GM19324 (cell line): ENCODE results near the gene NCOA7.
A peak's percentile ranks its signal among the peaks of the same experiment; 100 is the strongest.

Experiments used
- ATAC-seq: cut with Tn5 transposase; IDR thresholded peaks from one replicate; pipeline ENCODE4 v1.9.1; 2021; ENCODE audit warnings: mild to moderate bottlenecking, moderate library complexity; ENCODE audit not compliant: unreplicated experiment, low FRiP score

NCOA7 gene

GRCh38 chr6:125808591-125808990, 17.8 kb downstream of the NCOA7 start:
- ATAC-seq = no peak

DNA sequence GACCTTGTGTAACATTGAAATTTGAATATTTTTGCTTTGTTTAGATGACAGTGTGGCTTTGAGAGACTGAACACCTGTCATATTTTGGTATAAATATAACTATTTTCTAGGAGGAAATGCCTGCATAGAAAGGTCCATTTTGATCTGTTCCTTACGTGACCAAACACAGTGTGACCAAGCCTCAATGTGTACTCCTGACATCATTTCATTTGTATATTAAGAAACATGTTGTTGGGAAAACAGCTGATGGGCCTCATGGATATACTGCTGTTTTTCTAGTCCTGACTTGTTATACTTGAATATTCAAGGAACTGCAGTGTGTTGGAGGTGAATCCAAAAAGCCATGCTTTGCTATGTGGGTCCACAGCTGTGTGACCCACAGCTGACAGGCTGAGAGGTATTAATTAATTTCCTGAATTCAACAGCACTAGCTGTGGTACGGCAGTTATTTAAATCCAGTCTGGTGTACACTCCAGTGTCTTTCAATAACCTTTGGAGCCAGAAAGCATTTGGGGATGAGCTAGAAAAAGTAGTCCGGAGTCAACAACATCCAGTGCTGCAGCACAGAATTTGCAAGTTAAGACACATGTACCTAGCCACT, 18.9 kb downstream of the NCOA7 start:
- no peak for ATAC-seq

- no peak for ATAC-seq
These were observed 19.7 kb downstream of the NCOA7 start for GRCh38 chr6:125810445-125810844.

- no peak for ATAC-seq
These were observed 20.5 kb downstream of the NCOA7 start for GRCh38 chr6:125811259-125811658.

GRCh38 chr6:125812394-125813292, 21.9 kb downstream of the NCOA7 start:
- ATAC-seq = no peak

- ATAC-seq = no peak
These were observed 23.7 kb downstream of the NCOA7 start for GRCh38 chr6:125814481-125814880.

DNA sequence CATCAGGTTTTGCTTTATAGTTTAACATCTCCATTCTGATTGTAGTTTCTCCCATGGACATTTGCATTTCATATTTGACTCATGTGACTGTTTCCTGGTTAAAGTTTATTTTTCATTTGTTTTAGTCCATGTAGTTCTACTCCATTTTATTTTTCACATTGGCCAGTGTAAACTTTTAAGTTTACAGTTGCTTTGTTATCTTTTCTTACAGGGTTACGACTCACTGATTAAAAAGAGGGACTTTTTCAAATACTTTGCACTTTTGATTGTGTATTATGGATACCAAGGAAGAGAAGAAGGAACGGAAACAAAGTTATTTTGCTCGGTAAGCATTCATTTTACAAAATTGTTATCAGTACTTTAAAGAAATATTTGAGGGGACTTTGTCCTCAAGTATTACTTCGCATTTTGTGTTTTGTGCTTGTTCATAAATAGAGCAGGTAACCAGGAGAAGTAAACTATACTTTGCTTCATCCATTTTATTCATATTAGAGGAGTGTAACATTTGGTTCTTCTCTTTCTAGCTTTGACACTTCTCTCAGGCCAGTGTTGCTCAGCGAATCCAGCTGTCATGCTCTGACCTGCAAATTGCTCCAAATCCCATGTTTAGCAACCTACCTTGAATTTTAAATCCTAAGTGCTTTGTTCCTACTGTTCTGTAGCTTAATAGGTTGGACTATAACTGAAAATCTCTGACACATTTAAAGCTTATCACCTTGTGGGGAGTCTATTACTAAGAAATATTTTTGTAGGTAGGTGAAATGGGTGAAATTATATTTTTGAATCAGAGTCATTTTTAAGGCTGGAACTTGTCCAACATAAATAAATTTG, 24.5 kb downstream of the NCOA7 start:
- no peak for ATAC-seq

- no peak for ATAC-seq
These were observed 26.1 kb downstream of the NCOA7 start for GRCh38 chr6:125816828-125817280.

DNA sequence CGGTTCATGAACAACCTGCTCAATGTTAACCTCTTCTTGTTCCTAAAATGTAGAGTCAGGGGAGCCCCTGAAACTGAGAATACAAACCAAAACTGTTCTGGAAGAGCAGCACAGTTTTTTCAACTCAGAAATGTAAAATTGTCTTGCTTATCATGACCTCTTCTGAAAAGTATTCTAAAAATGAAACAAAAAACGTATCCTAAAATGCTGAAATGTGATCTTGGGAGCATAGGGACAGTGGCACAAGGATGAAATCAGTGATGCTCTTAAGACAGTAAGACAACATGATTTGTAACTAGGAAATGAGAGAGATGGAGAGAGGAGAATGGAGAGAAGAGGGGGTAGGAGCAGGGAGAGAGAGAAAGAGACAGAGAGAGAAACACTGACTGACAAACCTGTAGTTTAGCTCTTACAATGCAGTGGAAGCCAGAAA, 27.5 kb downstream of the NCOA7 start:
- ATAC-seq = peak; percentile 36

DNA sequence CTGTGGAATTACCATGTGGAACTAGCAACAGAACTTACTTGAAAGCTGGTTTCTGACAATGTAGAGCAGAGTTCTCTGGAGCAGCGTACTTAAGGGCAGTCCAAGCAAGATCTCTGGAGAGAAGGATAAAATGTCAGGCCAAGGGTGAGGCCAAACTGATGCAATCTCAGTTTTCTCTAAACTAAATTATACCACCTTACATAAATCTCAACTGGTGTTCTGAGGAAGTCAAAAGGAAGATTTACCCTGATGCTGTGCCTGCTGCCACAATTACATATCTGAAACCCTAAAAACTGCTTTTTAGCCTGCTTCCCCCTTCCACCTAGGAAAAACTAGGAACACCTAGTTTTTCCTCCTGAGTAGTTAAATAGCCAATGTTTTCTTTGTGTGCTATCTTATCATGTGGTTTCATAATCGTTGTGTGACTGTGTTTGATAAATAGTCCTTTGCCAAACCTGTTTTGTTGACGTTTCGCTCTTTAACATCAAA, 28.1 kb downstream of the NCOA7 start:
- peak; percentile 8 for ATAC-seq

- ATAC-seq = no peak
These were observed 29.0 kb downstream of the NCOA7 start for GRCh38 chr6:125819535-125820326.

- no peak for ATAC-seq
These were observed 31.1 kb downstream of the NCOA7 start for GRCh38 chr6:125821825-125822281.

GRCh38 chr6:125823180-125823579, 32.4 kb downstream of the NCOA7 start:
- ATAC-seq = no peak

DNA sequence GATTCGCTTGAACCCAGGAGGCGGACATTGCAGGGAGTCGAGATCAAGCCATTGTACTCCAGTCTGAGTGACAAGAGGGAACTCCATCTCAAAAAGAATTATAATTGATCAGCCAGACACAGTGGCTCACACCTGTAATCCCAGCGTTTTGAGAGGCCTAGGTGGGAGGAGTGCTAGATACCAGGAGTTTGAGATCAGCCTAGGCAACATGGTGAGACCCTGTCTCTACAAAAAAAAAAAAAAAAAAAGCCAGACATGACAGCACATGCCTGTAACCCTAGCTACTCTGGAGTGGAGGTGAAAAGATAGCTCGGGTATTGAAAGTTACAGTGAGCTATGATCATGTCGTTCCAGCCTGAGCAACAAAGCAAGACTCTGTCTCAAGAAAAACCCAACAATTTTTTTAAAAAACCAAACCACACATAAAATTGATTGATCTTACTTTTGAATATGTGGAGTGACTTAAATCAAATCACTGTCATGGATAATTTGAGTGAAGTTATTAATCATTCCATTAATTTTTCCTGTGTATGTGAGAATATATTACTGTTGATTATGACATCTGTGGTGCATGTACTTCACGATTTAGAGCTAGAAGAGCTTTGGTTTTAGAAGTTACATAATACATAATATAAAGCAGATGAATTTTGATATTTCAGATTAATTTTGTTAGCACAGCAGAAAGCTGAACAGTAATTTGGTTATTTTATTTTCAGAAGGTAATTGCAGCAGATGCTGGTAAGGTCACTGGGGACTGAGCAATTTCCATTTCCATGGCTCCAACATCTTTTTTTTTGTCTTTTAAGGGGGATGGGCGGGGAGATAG, 34.4 kb downstream of the NCOA7 start:
- ATAC-seq = no peak

DNA sequence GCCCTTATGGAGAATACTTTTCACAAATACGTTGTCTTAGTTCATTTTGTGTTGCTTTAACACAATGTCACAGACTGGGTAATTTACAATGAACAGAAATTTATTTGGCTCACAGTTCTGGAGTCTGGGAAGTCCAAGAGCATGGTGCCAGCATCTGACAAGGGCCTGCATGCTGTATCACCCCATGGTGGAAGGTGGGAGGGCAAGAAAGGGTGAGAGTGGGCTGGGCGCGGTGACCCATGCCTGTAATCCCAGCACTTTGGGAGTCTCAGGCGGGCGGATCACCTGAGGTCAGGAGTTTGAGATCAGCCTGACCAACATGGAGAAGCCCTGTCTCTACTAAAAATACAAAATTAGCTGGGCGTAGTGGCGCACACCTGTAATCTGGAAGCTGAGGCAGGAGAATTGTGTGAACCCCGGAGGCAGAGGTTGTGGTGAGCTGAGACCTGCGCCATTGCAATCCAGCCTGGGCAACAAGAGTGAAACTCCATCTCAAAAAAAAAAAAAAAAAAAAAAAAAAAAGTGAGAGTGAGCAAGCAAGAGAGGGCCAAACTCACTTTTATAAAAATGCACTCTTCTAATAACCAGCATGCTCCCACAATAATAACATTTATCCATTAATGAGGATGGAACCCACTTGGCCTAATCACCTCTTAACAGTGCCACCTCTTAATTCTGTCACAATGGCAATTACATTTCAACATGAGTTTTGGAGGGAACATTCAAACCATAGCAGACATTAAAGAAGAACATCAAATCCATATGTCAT, 36.1 kb downstream of the NCOA7 start:
- ATAC-seq = no peak

- ATAC-seq = no peak
These were observed 37.1 kb downstream of the NCOA7 start for GRCh38 chr6:125827788-125828320.

DNA sequence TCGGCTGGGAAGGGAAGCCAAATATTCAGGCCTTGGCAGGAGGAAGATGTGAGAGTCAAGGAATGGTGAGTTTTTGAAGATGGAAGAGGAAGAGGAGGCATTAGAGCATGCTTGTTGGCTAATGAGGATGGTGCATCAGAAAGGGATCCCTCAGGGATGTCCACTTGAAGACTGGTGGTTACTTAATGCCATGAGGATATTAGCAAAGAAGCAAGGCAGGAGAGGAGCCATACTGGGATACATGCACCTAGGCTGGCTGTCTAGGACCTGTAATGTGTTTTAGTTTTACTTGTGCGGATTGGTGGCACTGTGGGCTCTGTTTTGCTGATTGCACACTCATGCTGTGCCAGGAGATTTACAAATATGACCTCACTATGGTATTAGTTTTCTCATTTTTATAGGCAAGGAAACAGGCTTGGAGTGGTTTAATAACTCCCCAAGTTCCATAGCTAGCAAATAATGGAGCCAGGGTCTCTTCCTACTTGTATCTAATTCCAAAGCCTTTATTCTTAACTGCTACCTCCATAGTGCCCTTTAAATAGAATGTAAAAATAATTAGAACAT, 37.8 kb downstream of the NCOA7 start:
- ATAC-seq = no peak

DNA sequence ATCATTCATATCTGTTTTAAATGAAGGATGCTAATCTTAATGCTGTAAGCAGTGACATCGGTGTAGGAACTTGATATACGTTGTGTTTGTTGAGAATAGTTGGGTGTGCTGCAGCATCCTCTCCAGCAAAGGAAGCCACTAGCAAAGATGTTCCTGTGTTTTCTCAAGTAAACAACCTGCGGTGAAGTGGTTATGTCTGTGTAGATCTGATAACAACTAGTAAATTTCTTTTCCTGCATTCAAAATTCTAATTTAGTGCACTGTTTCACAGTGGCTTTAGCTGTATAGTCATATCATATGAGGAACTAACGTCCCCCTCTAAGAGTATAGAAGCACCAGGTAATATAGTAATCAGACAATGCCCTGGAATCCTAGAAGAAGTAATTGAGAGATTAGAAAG, 38.7 kb downstream of the NCOA7 start:
- no peak for ATAC-seq
